ENCODE measurements around the gene CAPG.
A peak's percentile ranks its signal among the peaks of the same experiment; 100 is the strongest.

Gene CAPG

DNA sequence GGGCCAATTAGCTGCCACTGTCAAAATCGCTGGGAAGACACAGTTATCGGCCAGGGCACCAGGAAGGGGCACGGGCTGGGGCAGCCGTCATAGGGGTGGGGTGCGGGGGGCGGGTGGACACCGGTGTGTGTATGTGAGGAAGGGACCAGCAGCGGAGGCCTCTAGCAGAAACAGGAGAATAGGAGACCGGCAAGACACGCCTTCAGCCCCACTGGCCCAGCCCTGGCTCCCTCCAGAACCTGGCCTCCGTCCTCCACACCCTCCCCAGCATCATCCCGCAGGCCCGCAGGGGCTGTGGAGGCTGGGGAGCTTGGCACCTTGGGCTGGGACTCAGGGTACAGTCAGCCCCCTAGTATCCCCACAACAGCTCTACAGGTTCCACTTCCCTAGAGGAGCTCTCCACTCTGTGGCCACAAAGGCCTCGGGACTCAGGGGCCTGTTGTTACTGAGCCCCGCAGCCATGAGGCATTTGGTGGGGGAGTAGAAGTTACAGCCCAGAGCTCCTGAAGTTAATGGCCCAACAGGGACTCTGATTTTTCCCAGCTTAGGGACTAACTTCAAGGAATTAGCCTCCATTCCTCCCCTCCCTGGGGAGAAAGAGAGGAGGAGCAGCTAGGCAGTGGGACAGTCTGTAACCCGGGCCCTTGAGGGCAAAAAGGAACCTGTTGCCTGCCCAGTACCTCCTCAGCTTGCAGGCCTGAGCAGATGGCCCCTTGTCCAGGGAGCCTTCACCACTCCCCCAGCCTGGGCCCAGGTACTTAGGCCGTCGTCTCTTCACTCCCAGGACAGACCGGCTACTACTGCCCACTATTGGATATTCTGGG is 28.2 kb upstream of the CAPG start:
- no peak for DNase-seq (ENCODE audit: low spot score)

DNA sequence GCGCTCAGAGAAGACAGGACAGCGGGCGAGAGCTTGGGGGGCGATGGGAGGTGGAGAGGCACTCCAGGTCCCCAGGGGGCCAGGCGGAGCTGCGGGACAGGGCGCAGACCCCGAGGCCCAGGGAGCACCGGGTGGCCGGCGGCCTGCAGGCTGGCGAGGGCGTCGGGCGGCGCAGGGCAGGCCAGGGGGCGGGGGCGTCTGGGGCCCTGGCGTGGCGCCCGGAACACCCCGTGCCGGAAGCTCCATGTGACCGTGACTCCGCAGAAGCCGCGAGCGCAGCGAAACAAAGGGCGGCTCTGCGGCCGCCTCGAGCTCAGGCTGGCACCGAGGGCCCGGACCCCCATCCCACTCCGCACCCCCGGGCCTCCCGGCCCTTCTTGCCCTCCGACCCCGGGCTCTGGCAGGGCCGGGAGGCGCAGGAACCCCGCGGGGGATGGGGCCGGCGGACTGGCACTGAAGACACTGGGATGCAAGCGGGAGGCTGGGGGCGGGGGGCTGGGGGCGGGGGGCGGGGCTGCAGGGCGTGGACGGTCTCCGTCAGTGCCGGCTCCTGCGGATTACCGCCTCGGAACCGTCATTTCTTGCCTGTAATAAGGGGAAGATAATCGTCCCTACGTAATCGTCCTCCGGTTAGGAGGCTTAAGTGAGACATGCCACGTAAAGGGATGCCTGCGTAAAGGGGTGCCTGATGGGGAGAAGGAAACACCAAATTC is 27.5 kb upstream of the CAPG start:
- DNase-seq (ENCODE audit: low spot score): peak; percentile 89

DNA sequence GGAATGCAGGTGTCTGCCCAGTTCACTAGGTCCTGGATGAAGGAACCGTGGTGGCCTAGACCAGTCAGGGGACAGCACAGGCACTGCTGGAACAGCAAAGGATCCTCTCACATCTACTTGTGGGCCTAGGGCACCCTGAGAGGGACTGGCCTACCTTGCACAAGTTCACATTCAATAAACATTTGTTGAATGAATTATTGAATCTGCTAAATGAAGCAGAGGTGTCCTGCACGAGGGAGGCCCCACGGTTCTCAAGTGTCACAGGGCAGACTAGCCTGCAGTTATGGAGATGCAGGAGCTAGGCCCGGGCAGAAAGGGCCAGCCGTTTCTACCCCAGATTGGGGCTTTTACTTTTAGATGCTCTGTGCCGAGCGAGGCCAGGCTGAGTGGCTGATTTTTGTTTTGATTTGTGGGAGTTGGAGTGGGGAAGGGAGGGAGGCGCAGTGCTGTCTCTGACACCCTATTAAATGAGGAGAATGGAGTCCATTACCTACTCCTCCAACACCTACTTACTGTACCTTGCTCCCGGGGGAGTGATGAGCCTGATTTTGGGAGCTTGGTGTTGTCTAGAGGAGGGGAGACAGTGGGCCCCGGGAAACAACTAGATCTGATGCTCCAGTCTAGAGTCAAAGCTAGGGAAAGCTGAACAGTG is 26.8 kb upstream of the CAPG start:
- DNase-seq (ENCODE audit: low spot score): no peak

DNA sequence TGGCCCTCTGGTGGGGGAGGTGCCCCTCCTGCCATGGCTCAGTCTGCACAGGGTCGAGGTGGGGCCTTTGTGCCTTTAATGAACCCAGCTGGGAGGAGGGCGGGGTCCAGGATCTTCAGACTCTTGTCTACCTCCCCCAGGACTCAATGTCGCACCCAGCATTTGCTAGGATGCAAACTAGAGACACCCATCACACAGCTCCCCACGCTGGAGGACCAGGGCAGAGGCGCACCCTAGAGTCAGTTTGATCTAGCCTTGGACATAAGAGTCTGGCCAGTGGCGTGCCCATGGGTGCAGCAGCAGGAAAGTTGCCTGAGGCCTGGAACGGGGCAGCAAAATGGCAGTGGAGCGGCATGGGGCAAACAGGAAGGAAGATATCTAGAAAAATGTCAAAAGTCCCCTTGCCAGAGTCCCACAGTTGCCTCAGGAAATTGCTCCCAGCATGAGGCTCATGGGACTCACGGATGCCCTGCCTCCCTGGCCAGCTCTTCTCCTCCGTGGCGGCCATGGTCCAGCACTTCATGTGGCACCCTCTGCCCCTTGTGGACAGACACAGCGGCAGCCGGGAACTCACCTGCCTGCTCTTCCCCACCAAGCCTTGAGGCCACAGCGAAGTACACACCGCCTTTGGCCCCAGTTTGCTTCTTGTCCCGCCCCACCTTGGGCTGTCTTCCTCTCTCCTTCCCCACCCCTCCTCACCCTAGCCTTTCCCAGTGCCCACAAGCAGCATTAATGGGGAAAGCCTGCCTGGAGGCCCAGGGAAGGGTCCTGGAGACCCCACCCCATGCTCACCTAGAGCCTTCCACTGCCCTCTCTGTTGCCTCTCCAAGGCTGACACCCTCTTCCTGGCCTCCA is 26.0 kb upstream of the CAPG start:
- no peak for DNase-seq (ENCODE audit: low spot score)

DNA sequence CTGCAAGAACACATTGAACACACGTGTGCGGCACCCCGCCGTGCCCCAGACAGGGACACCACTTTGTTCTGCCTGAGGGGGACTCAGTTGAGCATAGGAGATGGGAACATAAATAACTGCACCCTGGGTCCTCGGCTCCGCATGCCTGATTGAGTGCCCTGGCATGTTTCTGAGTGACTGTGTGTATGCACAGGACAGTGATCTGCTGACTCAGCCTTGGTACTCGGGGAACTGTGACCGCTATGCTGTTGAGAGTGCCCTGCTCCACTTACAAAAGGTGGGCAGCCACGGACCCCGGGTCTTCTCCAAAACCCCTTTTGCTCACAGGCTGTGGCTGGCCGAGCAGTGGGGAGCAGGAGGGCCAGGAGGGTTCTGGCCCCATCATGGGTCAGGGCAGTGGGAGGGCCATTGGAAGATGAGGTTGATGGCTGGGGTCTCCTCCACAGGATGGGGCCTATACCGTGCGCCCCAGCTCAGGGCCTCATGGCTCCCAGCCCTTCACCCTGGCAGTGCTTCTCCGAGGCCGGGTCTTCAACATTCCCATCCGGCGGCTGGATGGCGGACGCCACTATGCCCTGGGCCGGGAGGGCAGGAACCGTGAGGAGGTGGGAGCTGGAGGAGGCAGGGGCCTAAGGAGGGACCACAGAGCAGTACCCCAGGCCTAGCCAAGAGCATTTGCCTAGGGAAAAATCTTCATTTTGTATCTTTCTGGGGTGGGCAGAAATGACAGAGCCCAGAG is 25.2 kb upstream of the CAPG start:
- no peak for DNase-seq (ENCODE audit: low spot score)

DNA sequence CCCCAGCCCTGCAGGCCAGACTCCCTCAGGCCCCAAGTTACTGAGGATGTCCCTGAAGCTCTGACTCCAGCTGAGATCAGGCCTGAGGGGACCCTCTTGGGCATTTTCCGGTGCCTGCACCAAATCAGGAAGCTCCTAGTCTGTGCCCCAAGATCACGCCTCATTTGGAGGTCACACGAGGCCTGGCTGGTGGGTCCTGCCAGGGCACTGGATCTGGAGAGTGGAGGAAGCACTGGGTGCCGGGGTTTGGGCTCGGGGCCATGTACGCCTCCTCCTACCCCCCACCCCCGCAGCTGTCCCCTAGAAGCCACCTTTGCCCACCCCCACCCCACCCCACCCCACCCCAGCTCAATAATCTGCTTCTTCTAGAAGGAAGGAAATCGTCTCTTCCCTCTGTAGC is 24.5 kb upstream of the CAPG start:
- no peak for DNase-seq (ENCODE audit: low spot score)

DNA sequence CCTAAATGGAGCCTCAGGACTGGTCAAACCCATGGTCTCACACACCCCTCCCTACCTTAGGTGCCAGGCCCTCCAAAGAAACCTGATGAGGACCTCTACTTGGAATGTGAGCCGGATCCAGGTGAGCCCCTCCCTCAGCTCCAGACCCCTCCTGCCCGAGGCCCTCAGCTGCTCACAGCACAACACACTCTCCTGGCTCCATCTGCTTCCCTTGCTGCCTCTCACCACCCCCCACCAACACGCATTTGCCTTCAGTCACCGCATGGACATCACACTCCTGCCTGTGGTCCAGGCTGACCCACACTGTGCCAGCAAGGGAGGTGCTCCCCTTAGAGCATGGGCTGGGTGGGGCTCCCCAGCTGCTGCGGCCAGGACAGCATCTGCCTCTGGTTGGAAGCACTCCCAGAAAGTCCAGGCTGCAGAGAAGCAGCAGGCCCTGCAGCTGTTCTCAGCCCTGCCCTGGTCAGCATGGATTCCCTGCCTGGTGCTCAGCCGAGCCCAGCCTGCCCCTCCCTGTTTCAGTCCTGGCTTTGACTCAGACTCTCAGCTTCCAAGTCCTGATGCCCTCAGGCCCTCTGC is 23.4 kb upstream of the CAPG start:
- no peak for DNase-seq (ENCODE audit: low spot score)

DNA sequence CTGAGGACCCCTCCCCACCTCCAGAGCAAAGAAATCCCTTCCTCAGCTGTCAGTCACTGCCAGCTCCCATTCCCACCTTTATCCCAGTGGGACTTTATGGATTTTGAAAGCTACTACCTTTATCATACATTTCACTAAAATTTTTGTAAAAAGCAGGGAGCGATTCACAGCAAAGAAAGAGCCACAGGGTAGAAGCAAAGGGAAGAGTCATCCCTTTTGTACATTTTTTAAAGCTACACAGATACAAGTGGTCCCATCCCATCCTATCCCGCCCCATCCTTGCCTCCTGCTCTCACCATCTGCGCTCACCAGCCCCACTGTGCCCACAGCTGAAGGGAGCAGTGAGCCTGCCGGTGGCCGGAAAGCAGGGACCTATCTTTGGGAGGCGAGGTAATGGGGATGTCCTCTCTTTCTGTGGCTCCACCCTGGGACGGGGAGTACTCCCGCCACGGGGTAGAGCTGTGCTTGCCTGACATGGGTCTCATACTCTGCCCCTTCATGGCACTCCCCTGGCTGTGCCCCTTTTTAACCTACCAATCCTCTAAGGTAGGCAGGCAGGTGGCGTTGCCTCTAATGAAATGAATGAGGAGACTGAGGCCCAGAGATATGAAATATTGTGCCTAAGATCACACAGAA is 21.5 kb upstream of the CAPG start:
- DNase-seq (ENCODE audit: low spot score): no peak

DNA sequence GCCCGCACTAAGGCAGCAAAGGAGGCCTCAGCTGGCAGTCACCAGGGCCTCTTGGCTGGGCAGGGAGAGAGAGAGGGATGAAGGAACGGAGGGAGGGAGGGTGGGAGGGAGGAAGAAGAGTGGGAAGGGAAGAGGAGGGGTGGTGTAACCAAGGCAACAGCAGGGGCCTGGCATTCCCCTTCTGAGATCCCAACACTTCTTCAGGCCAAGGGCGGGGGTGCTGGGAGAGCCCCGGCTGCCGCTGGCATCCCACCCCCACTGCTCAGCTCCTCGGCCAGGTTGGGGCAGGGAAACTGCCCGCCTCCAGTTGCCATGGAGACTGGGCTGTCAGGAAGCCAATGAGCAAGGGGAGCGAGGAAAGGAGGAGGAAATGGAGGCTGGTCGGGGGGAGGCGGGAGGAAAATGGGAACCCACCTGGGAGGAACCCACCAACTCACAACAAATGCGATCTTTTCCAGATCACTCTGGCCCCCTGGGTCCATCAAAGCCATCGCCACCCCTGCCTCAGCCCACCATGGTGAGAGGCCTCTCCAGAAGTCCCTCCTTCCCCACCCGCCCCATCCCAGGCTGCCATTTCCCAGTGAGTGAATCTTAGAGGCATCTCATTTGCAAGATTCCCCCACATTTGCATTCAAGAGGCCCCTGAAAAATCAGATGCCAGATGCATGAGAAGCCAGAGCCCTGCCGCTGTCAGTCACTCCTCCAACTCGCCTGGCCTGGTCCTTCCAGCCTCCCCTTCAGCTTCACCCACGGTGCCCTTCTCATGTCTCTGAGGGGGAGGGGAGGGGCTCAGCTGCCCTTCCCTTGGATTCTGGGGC is 20.8 kb upstream of the CAPG start:
- no peak for DNase-seq (ENCODE audit: low spot score)

DNA sequence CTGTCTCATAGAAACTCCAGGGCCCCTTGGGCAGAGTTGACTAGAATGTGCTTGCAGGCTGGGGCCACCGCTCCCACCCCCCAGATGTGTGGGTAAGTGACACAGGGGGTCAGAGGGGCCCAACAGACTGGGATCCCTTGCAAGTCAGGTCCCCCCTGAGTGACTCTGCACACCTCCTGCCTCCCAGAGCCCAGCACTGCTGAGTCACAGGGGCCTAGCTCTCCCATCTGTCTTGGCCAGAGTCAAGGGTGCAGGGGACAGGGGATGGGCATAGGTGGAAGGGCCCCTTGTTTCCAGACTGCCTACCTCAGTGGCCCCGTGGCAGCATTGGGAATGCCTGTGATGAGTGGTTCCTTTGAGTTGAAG is 19.7 kb upstream of the CAPG start:
- DNase-seq (ENCODE audit: low spot score): no peak

DNA sequence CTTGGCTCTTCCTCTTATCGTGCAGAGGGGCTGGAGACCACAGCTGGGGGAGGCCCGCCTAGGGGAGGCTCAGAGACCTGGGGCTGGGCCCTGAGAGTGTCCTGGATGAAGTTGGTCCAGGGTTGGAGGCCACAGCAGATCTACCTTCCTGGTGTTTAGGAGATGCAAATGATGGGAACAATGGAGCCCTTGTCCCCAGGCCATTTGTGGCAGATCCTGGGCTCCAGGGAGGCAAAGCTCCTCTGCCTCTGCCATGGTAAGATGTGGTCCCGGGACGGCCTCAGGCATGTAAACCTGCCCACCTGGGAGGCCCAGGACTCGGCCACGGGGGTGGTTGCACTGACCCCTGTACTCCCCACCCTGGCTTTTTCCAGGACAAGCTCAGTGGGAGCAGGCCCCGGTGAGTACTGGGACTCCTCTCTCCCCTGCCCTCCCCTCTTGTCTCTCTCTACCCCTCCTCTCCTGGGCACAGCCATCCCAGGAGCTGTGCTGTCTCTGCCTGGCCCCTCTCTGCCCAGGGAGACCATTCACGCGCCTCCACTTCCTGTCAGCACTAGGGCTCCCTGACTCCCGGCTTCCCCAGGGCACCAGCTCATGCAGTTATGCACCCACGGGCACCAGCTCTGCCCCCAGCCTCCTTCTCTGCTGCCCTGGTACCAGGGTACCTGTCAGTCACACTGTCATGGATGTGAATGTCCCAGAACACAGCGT is 19.2 kb upstream of the CAPG start:
- DNase-seq (ENCODE audit: low spot score): no peak

DNA sequence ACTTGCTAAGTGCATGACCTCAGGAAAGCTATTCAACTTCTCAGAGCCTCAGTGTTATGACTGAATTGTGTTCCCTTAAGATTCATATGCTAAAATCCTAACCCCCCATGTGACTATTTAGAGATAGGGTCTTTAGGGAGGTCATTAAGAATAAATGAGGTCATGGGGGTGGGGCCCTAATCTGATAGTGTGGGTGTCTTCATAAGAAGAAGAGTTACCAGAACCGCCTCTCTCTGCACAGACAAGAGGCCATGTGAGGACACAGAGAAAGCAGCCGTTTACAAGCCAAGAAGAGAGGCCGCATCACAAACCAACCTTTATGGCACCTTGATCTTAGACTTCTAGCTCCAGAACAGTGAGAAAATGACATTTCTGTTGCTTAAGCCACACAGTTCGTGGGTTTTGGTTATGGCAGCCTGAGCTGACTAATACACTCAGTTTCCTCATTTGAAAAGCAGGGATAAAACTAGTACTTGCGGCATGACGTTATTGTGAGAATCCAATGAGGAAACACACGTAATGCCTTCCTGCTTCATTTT is 18.2 kb upstream of the CAPG start:
- DNase-seq (ENCODE audit: low spot score): no peak

DNA sequence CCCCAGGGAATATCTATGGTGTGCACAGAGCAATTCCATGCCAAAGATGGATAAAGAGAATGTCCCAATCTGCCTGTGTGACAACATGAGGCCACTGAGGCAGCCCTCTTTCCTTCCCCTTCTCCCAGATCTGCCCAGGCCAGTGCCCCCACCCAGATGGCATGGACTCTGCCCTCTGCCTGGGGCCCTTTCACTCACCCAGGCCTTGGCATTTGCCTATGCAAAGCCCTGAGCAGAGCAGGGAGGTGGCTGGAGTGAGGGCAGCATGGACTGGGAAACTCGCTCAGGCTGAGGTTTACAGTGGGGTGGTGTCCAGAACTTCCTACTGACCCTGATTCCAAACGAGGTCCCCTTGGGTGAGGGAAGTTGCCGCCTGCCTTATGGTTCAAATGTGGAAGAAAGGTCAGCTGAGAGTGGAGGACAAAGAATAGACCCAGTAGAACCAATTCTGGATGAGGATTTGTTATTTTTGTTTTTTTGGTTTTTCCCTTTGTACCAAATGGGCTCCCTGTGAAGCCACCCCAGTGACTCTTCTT is 17.2 kb upstream of the CAPG start:
- DNase-seq (ENCODE audit: low spot score): no peak

DNA sequence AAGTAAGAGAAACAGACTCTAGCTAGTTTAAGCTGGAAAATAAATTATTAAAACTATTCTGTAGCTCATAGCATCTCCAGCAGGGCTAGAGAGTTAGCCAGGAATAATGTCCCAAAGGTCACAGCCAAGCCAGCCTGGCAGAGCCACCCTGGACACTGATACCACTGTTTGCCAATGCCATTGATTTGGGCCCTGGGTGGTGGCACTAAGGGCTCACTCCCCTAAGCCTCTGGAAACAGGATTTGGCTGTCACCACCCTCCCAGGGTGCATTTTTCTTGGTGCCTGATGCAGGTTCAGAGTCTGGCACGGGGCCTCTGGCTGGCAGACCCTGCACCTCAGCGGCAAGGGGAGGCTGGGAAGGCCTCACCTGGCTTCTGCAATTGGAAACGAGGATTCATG is 15.4 kb upstream of the CAPG start:
- no peak for DNase-seq (ENCODE audit: low spot score)

DNA sequence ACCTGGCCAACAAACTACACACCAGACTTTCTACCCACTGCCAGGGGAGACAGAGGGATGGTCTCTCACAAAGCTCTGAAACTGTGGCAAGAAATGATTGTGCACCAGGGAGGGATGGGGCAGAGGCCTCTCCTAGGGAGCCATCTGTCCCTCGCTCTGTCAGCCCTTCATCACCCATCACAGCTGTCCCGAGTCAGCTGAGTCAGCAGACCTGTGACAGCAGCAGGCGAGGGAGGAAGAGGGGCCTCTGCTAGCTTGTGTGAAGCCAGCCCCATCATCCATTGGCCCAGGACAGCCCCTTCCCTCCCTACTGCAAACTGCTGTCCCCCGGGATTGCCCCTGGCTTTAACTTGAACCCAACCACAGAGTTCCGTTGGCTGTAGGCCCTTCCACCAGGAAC is 13.4 kb upstream of the CAPG start:
- no peak for DNase-seq (ENCODE audit: low spot score)

DNA sequence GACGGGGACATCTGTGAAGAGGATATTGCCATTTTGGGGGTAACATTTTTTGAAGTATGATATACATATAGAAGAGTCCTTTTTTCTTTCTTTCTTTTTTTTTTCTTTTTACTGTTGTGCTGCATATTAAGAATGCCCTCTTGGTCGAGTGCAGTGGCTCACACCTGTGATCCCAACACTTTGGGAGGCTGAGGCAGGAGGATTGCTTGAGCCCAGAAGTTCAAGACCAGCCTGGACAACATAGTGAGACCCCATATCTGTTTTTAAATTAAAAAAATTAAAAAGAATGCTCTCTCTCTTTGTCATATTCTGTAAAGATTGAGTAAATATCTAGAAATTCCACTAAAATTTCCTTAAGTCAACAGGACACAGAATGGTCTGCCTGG is 11.9 kb upstream of the CAPG start:
- no peak for DNase-seq (ENCODE audit: low spot score)

DNA sequence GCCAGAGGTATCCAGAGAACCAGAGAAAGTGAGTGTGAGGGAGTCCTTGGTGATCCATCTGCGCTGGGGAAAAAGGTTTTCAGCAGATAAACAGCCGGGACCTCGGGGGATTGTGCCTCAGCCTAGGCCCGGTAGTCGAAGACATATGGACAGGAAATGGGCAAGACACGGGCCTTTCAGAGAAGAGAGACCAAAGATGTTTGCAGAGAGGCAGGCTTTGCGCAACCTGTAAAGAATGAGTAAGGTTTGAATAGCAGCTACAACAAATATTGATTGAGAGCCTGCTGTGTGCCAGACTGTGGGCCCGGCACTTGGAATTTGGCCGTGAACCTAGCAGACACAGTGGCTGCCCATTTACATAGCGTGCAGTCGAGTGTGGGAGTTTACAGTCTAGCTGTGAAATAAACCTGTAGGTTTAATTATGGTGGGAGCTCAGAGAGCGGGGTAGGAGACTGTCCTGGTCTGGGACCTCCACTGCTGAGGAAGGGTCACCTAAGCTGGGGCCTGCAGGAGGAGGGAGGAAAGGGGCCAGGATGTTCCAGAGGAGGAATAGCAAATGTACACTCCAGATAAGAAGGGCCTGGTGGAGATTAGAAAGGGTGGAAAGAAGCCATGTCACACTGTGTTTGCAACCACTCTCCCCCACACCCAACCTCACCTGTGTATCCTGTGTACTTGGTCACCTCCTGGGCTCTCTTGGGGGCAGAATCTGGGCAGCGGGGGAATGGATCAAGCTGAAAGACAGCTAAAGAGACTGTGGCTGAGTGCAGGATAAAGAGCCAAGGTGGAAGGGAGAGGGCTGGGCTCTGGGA is 11.3 kb upstream of the CAPG start:
- no peak for DNase-seq (ENCODE audit: low spot score)
